Ishikawa (cell line): Measurements from ENCODE around the gene HOXA2.

Experiments used
- CEBPB ChIP-seq: IDR thresholded peaks from 2 replicates; pipeline ENCODE4 v1.6.1; 2012
- CREB1 ChIP-seq: IDR thresholded peaks from 2 replicates; pipeline ENCODE4 v1.6.1; 2012; ENCODE audit warnings: low read depth
- EGR1 ChIP-seq: IDR thresholded peaks from 2 replicates; pipeline ENCODE4 v1.6.1; 2012
- EP300 ChIP-seq: IDR thresholded peaks from 2 replicates; pipeline ENCODE4 v1.6.1; 2012; ENCODE audit warnings: borderline replicate concordance
- FOXM1 ChIP-seq: IDR thresholded peaks from 2 replicates; pipeline ENCODE4 v1.6.1; 2012; ENCODE audit warnings: low read depth, borderline replicate concordance
- NFIC ChIP-seq: IDR thresholded peaks from 2 replicates; pipeline ENCODE4 v1.6.1; 2012
- RAD21 ChIP-seq: IDR thresholded peaks from 2 replicates; pipeline ENCODE4 v1.6.1; 2012; ENCODE audit warnings: low read depth
- TAF1 ChIP-seq: IDR thresholded peaks from 2 replicates; pipeline ENCODE4 v1.6.1; 2012; ENCODE audit warnings: low read depth, mild to moderate bottlenecking
- TCF12 ChIP-seq: IDR thresholded peaks from 2 replicates; pipeline ENCODE4 v1.6.1; 2012; ENCODE audit warnings: low read depth
- TEAD4 ChIP-seq: IDR thresholded peaks from 2 replicates; pipeline ENCODE4 v1.6.1; 2012
- YY1 ChIP-seq: IDR thresholded peaks from 2 replicates; pipeline ENCODE4 v1.6.1; 2012; ENCODE audit warnings: low read depth
- ZBTB7A ChIP-seq: IDR thresholded peaks from 2 replicates; pipeline ENCODE4 v1.6.1; 2012; ENCODE audit warnings: low read depth
- TF ChIP-seq, protein P1 (sequence below): IDR thresholded peaks from 2 replicates; pipeline ENCODE4 v1.6.1; 2012; ENCODE audit warnings: low read depth, mild to moderate bottlenecking
- TF ChIP-seq, protein P2 (sequence below): IDR thresholded peaks from 2 replicates; pipeline ENCODE4 v1.6.1; 2012
- TF ChIP-seq, protein P3 (sequence below): IDR thresholded peaks from 2 replicates; pipeline ENCODE4 v1.6.1; 2012

HOXA2 gene

DNA sequence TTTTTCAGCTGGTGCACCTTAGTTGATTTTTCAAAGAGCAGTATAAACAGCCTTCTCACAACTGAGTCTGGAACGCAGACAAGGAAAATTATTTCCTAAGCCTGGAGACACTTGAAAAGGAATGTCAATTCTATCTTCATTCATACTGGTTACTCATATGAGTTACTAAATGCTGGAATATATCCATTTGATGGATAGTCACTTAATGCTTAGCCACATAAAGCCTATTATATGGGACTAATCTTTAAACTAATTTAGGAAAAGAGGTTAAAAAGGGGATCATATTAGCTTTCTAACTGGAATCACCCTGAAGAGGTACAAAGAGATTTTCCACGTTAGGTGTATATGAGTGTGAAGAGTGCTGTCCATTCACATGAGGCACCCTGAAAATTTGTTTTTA lies 29.7 kb upstream of the HOXA2 start:
- no peak for TF ChIP-seq EGR1
- no peak for TF ChIP-seq EP300

DNA sequence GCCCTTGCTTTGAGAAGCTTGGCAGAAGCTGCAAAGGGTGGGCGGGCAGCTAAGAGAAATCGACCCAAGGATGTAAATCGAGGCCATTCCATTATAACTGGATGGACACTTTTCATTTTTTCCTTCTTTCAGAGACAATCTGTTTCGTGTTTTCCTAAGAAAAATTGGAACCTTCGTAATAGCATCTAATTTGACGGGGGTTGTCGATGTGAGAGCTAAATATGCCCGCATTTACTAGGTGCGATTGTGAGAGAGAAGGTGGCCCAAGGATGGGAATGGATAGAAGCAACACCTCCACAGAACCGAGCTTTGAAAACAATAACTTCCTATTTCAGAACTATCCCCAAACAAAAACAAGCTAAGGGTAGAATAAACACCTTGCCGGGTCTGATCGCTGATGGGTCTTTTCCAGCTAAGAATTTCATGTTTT lies 28.9 kb upstream of the HOXA2 start:
- TF ChIP-seq YY1 (no peak), TEAD4 (no peak), EGR1 (no peak), ZBTB7A (no peak), TAF1 (no peak), FOXM1 (no peak)

DNA sequence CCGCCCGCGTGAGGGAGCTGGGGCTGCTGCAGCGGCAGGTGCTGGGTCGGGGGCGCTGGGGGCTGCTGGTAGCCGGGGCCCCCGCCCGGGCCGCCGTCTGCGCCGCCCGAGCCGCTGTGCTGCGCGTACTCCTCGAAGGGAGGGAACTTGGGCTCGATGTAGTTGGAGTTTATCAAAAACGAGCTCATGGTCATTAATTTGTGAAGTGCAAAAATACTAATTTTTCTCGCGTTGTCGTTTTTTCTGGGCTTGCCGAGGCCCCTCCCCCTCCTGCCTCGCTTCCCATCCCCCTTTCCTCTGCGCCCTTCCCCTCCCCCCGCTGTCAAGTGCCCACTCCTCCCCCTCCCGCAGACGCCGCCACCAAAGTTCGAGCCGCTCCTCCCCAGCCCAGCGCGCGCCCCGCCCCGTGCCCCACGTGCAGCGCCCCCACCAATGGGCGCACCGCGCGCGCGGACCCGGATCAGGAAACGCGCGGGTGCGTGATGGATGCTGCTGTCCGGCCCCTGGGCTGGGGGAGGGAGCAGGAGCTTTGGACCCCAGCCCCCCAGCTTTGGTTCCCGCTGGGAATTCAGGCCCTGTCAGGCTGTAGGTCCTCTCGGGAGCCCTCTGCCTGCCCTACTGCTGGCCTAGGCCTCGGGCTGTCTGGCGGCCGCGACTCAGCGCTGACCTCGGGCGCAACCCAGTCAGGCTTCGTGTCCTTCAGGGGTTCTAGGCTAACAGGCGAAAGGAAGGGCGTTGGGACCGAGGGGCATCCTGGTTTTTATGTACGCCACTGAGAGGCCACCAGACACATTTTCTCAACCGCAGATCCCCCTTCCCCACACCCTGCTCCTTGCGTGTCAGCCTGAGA lies 28.3 kb upstream of the HOXA2 start, which contains the start of gene HOXA4:
HOXA4 (minus strand) TSS at position 218 of the 850 bp plus-strand sequence; CDS start at position 194, 24 bp downstream.
- TF ChIP-seq YY1 (no peak), TCF12 (peak; percentile 58; the same call in 1 of the 2 replicates), EGR1 (no peak), TEAD4 (no peak), TAF1 (0 out of 2 replicates have a peak, but pooled peaks have one; percentile 52), NFIC (no peak), FOXM1 (no peak), CEBPB (no peak), EP300 (no peak; the same call in 1 of the 2 replicates), ZBTB7A (no peak), CREB1 (no peak), RAD21 (no peak)
- TF ChIP-seq, protein P1, sequence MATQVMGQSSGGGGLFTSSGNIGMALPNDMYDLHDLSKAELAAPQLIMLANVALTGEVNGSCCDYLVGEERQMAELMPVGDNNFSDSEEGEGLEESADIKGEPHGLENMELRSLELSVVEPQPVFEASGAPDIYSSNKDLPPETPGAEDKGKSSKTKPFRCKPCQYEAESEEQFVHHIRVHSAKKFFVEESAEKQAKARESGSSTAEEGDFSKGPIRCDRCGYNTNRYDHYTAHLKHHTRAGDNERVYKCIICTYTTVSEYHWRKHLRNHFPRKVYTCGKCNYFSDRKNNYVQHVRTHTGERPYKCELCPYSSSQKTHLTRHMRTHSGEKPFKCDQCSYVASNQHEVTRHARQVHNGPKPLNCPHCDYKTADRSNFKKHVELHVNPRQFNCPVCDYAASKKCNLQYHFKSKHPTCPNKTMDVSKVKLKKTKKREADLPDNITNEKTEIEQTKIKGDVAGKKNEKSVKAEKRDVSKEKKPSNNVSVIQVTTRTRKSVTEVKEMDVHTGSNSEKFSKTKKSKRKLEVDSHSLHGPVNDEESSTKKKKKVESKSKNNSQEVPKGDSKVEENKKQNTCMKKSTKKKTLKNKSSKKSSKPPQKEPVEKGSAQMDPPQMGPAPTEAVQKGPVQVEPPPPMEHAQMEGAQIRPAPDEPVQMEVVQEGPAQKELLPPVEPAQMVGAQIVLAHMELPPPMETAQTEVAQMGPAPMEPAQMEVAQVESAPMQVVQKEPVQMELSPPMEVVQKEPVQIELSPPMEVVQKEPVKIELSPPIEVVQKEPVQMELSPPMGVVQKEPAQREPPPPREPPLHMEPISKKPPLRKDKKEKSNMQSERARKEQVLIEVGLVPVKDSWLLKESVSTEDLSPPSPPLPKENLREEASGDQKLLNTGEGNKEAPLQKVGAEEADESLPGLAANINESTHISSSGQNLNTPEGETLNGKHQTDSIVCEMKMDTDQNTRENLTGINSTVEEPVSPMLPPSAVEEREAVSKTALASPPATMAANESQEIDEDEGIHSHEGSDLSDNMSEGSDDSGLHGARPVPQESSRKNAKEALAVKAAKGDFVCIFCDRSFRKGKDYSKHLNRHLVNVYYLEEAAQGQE: no peak
- TF ChIP-seq, protein P2, sequence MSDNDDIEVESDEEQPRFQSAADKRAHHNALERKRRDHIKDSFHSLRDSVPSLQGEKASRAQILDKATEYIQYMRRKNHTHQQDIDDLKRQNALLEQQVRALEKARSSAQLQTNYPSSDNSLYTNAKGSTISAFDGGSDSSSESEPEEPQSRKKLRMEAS: peak; percentile 56
- TF ChIP-seq, protein P3, sequence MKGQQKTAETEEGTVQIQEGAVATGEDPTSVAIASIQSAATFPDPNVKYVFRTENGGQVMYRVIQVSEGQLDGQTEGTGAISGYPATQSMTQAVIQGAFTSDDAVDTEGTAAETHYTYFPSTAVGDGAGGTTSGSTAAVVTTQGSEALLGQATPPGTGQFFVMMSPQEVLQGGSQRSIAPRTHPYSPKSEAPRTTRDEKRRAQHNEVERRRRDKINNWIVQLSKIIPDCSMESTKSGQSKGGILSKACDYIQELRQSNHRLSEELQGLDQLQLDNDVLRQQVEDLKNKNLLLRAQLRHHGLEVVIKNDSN: peak; percentile 97

DNA sequence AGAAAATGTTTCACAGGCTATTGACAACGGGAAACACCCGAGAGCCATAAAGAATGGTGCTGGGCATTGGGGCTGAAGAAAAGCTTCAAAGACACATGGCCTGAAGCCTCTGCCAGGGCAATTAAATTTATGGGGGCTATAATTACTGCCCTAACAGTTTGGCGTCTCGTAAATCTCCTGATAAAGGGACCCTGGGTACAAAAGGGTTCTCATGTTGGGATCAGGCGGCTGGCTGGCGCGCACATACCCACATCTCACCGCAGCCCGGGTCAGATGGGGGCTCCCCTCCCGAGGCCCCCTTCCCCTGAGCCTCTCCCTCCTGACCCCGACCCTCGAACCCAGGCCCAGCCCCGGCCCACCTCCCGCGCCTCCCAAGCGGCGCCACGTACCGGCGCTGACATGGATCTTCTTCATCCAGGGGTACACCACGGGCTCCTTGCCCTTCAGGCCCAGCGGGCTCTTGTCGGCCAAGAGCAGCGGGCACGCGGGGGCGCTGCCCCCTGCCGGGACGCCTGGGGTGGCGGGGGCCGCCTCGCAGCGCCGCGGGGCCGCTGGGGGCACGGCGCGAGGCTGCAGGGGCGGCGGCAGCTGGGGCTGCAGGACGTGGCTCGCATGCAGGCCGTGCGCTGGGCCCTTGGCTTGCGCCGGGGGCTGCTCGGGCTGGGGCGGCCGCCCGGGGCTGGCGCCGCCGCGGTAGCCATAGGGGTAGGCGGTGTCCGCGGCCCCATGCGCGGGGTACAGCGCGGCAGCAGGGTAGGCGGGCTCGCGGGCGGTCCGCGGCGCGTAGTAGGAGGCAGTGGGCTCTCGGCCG lies 27.5 kb upstream of the HOXA2 start:
- TF ChIP-seq FOXM1 (no peak), CREB1 (no peak), EP300 (no peak), TAF1 (no peak), NFIC (no peak), ZBTB7A (0 out of 2 replicates have a peak, but pooled peaks have one; percentile 25)

DNA sequence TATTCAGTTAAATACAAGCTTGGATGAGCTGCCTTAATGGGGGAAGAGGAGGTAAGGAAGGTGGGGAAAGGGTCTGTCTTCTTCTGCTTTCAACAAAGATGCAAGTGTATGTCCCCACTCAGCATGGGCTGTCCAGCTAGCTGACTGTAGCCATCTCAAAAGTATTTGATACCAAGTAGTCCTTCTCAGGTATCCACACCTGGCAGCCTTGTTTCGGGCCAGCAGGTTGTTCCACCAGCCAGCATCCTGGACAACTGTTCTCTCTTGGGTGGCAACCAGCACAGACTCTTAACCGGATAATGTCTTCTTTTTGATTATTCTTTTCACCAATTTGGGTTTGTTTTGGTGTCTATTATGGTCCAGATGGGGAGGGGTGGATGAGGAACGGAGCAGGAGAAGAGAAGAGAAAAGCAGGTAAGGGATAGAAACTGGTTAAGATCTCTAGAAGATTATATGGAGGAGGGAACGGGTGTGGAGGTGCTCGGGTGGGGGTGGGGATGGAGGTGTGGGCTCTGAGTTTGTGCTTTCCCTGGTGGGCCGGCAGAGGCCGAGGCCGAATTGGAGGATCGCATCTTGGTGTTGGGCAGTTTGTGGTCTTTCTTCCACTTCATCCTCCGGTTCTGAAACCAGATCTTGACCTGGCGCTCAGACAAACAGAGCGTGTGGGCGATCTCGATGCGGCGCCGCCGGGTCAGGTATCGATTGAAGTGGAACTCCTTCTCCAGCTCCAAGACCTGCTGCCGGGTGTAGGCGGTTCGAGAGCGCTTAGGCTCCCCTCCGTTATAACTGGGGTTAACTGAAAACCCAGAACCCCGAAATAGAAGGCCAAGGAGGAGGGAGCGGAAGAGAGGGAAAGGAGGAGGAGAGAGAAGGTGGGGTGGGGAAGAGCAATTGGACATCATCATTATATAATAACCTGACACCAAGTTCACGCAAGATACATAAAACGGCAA lies 26.6 kb upstream of the HOXA2 start:
- TF ChIP-seq TEAD4 (no peak), TCF12 (no peak), TAF1 (no peak), FOXM1 (no peak)
- TF ChIP-seq, protein P1: no peak

DNA sequence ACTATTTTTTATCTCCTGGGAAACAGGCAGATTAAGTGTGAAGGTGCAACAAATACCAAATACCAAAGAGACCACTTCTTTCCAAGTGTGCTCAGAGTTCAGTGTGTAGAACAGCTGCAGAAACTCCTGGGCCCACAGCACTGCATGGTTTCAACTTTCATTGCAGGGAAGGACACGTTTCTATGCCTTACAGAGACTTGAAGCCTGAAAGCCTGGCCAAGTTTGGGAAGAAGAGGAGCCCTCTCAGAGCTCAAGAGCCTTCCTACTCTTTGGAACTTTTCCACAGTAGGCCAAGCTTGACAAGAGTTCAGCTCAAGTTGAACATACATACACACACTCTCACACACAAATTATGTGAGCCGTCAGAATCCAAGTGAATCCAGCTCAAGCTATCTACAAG lies 25.6 kb upstream of the HOXA2 start:
- no peak for TF ChIP-seq YY1
- TF ChIP-seq CREB1: no peak
- TF ChIP-seq, protein P2: no peak
- no peak for TF ChIP-seq TAF1
